H1 (cell line): ENCODE measurements around the gene GZMA. TPM values are rescaled to one million over a fixed set of nuclear protein-coding genes. Genes with fewer than 3 reads are reported as not detected.

Source experiments
- CTCF ChIA-PET: fragments of 300-600 bp; sonication (Branson Sonifier 250); formaldehyde crosslinking; loops from one replicate; lab custom pipeline; 2021; ENCODE audit not compliant: partially characterized antibody; lab: Charles Lee
- POLR2A ChIA-PET: fragments of 300-600 bp; sonication (Branson Sonifier 250); formaldehyde crosslinking; loops from one replicate; lab custom pipeline; 2021; ENCODE audit warnings: inconsistent platforms; ENCODE audit not compliant: partially characterized antibody; lab: Charles Lee
- DNase-seq, 2 experiments: peaks; one replicate each; pipeline versions ENCODE4 v3.0.0 to v3.0.0-alpha.2; 2010 to 2022; ENCODE audit warnings: low spot score in 2 of 2, low read depth in 1 of 2, mixed read lengths in 1 of 2
- FAIRE-seq: peaks from 2 replicates; lab custom pipeline; 2011; peaks lifted over from hg19 to GRCh38; lab: Jason Lieb, UNC
- H2AFZ ChIP-seq: 2 replicates; pipeline ENCODE4 v1.8.1; 2012; ENCODE audit warnings: low read length, inconsistent platforms
- H2AK5ac ChIP-seq: 2 replicates; pipeline ENCODE4 v1.6.1; 2013; ENCODE audit warnings: low read depth, low read length
- H2BK120ac ChIP-seq: replicated peaks from 2 replicates; pipeline ENCODE3; 2013; ENCODE audit warnings: low read depth, low read length, inconsistent platforms
- H2BK12ac ChIP-seq: 2 replicates; pipeline ENCODE4 v1.6.1; 2013; ENCODE audit warnings: low read depth, low read length
- H2BK15ac ChIP-seq: 2 replicates; pipeline ENCODE4 v1.6.1; 2013; ENCODE audit warnings: low read length
- H2BK20ac ChIP-seq: 2 replicates; pipeline ENCODE4 v1.6.1; 2013; ENCODE audit warnings: low read length
- H2BK5ac ChIP-seq: 2 replicates; pipeline ENCODE4 v1.6.1; 2013; ENCODE audit warnings: low read depth, low read length
- H3K14ac ChIP-seq: 2 replicates; pipeline ENCODE4 v1.6.1; 2013; ENCODE audit warnings: inconsistent platforms; ENCODE audit not compliant: insufficient read length
- H3K18ac ChIP-seq: 2 replicates; pipeline ENCODE4 v1.6.1; 2013; ENCODE audit warnings: low read length; ENCODE audit errors: extremely low read depth
- H3K23ac ChIP-seq: 2 replicates; pipeline ENCODE4 v1.6.1; 2013; ENCODE audit warnings: inconsistent platforms; ENCODE audit not compliant: insufficient read length
- H3K23me2 ChIP-seq: 2 replicates; pipeline ENCODE4 v1.6.1; 2013; ENCODE audit warnings: low read depth, low read length
- H3K27ac ChIP-seq: 2 replicates; pipeline ENCODE4 v1.6.1; 2011; ENCODE audit warnings: low read depth, low read length, inconsistent platforms
- H3K27me3 ChIP-seq, 4 experiments: replicated peaks in 1 of 4; 1 replicate in 1 of 4; 2 replicates in 3 of 4; pipeline versions ENCODE4 v1.6.1 to v1.8.1; 2011 to 2013; ENCODE audit warnings: low read length in 3 of 4, mild to moderate bottlenecking in 3 of 4, inconsistent platforms in 2 of 4, mixed read lengths in 2 of 4, moderate library complexity in 1 of 4; ENCODE audit not compliant: control insufficient read depth in 3 of 4, insufficient read depth in 3 of 4; ENCODE audit errors: extremely low read depth in 1 of 4
- H3K36me3 ChIP-seq, 4 experiments: 2 replicates each; pipeline versions ENCODE4 v1.6.1 to v1.8.1; 2011 to 2013; ENCODE audit warnings: mild to moderate bottlenecking in 4 of 4, low read length in 3 of 4, moderate library complexity in 2 of 4, control low read depth in 1 of 4, inconsistent platforms in 1 of 4; ENCODE audit not compliant: insufficient read depth in 4 of 4, control insufficient read depth in 2 of 4
- H3K4ac ChIP-seq: replicated peaks from 2 replicates; pipeline ENCODE3; 2013; ENCODE audit warnings: low read length, low read depth, mixed read lengths, inconsistent platforms; ENCODE audit not compliant: insufficient read length
- H3K4me1 ChIP-seq, 4 experiments: replicated peaks in 1 of 4; 1 replicate in 1 of 4; 2 replicates in 3 of 4; pipeline versions ENCODE4 v1.6.1 to v1.8.1; 2011 to 2013; ENCODE audit warnings: low read length in 3 of 4, inconsistent platforms in 2 of 4, mixed read lengths in 1 of 4; ENCODE audit not compliant: insufficient read depth in 4 of 4, control insufficient read depth in 3 of 4
- H3K4me2 ChIP-seq, 2 experiments: 2 replicates each; pipeline versions ENCODE4 v1.6.1 to v1.8.1; 2011 to 2013; ENCODE audit warnings: low read depth in 2 of 2, low read length in 2 of 2, control low read depth in 1 of 2, inconsistent platforms in 1 of 2, mild to moderate bottlenecking in 1 of 2; ENCODE audit not compliant: insufficient read depth in 1 of 2
- H3K4me3 ChIP-seq, 4 experiments: fragments of 200-600, 300-600 bp in 1 of 4; sonication (generic), shearing (Covaris generic), sonication (Bioruptor Twin) in 1 of 4; 2 replicates each; pipeline versions ENCODE4 v1.5.1 to v1.8.1; 2011 to 2016; ENCODE audit warnings: low read length in 4 of 4, low read depth in 3 of 4, control low read depth in 2 of 4, inconsistent platforms in 2 of 4, mild to moderate bottlenecking in 2 of 4, mixed read lengths in 1 of 4, moderate library complexity in 1 of 4; ENCODE audit not compliant: insufficient read depth in 2 of 4; ENCODE audit errors: extremely low read depth in 1 of 4
- H3K56ac ChIP-seq: replicated peaks from 2 replicates; pipeline ENCODE3; 2013; ENCODE audit warnings: low read depth, mild to moderate bottlenecking, mixed read lengths, low read length, inconsistent platforms; ENCODE audit not compliant: insufficient read length
- H3K79me1 ChIP-seq: 2 replicates; pipeline ENCODE4 v1.6.1; 2013; ENCODE audit warnings: low read depth, low read length, control low read depth
- H3K79me2 ChIP-seq, 2 experiments: 2 replicates each; pipeline versions ENCODE4 v1.6.1 to v1.8.1; 2012 to 2013; ENCODE audit warnings: low read length in 2 of 2, mild to moderate bottlenecking in 2 of 2, inconsistent platforms in 1 of 2; ENCODE audit not compliant: insufficient read depth in 2 of 2, control insufficient read depth in 1 of 2
- H3K9ac ChIP-seq, 4 experiments: replicated peaks in 1 of 4; 1 replicate in 1 of 4; 2 replicates in 3 of 4; pipeline versions ENCODE4 v1.6.1 to v1.8.1; 2011 to 2013; ENCODE audit warnings: low read depth in 3 of 4, low read length in 3 of 4, control low read depth in 2 of 4, mild to moderate bottlenecking in 2 of 4, moderate library complexity in 2 of 4, inconsistent platforms in 1 of 4; ENCODE audit errors: extremely low read depth in 1 of 4
- H3K9me3 ChIP-seq, 2 experiments: 2 replicates each; pipeline versions ENCODE4 v1.6.1 to v1.8.1; 2012 to 2013; ENCODE audit warnings: mild to moderate bottlenecking in 2 of 2, moderate library complexity in 2 of 2, control low read depth in 1 of 2, inconsistent platforms in 1 of 2, low read depth in 1 of 2, low read length in 1 of 2, mixed read lengths in 1 of 2; ENCODE audit not compliant: insufficient read depth in 2 of 2
- H4K20me1 ChIP-seq, 2 experiments: replicated peaks in 1 of 2; 2 replicates each; pipeline versions ENCODE3 to v1.8.1; 2011 to 2013; ENCODE audit warnings: inconsistent platforms in 2 of 2, low read length in 2 of 2, mild to moderate bottlenecking in 1 of 2; ENCODE audit not compliant: insufficient read depth in 2 of 2, control insufficient read depth in 1 of 2
- H4K5ac ChIP-seq: 2 replicates; pipeline ENCODE4 v1.6.1; 2013; ENCODE audit warnings: low read length, low read depth, mixed read lengths, inconsistent platforms; ENCODE audit not compliant: insufficient read length
- H4K8ac ChIP-seq: 2 replicates; pipeline ENCODE4 v1.8.0; 2013; ENCODE audit warnings: mild to moderate bottlenecking, moderate library complexity, low read length, inconsistent platforms; ENCODE audit not compliant: insufficient read depth; ENCODE audit errors: extremely low read depth
- H4K91ac ChIP-seq: replicated peaks from 2 replicates; pipeline ENCODE3; 2013; ENCODE audit warnings: low read length, mixed read lengths, inconsistent platforms; ENCODE audit not compliant: insufficient read length
- CTBP2 ChIP-seq: IDR thresholded peaks from 2 replicates; pipeline ENCODE4 v1.7.0; 2011; ENCODE audit warnings: borderline replicate concordance, mild to moderate bottlenecking, moderate library complexity, mixed read lengths, low read length; ENCODE audit not compliant: insufficient read depth, insufficient read length
- EP300 ChIP-seq, 2 experiments: IDR thresholded peaks; 1 replicate in 1 of 2; 2 replicates in 1 of 2; pipeline ENCODE4 v1.6.1; 2011 to 2012; ENCODE audit warnings: low read depth in 2 of 2, low read length in 2 of 2, mild to moderate bottlenecking in 2 of 2, borderline replicate concordance in 1 of 2, inconsistent platforms in 1 of 2, moderate library complexity in 1 of 2
- GTF2F1 ChIP-seq: IDR thresholded peaks from 2 replicates; pipeline ENCODE4 v1.6.1; 2012; ENCODE audit warnings: low read depth, low read length, improper control_type of control experiment, borderline replicate concordance
- JUN ChIP-seq: IDR thresholded peaks from 2 replicates; pipeline ENCODE4 v1.6.1; 2011; ENCODE audit warnings: low read depth, mild to moderate bottlenecking, improper control_type of control experiment, low read length
- POU5F1 ChIP-seq: IDR thresholded peaks from 2 replicates; pipeline ENCODE4 v1.6.1; 2011; ENCODE audit warnings: low read depth, mild to moderate bottlenecking, low read length, moderate library complexity
- RBBP5 ChIP-seq: IDR thresholded peaks from 2 replicates; pipeline ENCODE4 v1.7.1; 2012; ENCODE audit warnings: low read depth, mild to moderate bottlenecking, inconsistent platforms, low read length, moderate library complexity, borderline replicate concordance
- SP4 ChIP-seq: IDR thresholded peaks from 2 replicates; pipeline ENCODE4 v1.6.1; 2012; ENCODE audit warnings: low read length, inconsistent platforms
- TAF1 ChIP-seq: IDR thresholded peaks from 2 replicates; pipeline ENCODE4 v1.6.1; 2011; ENCODE audit warnings: mild to moderate bottlenecking, low read depth, low read length
- WGBS, 2 experiments: shearing (Covaris generic) in 1 of 2; methylation state at CpG; one replicate each; pipeline versions ENCODE4 v1.1.6 to v1.1.7; 2013 to 2015; ENCODE audit warnings: low lambda C conversion rate in 2 of 2, mixed read lengths in 2 of 2, inconsistent platforms in 1 of 2, low coverage in 1 of 2, missing lambda C conversion rate in 1 of 2; ENCODE audit not compliant: insufficient replicate concordance in 2 of 2, insufficient coverage in 1 of 2, insufficient read length in 1 of 2; ENCODE audit errors: extremely low coverage in 1 of 2, missing lambda C conversion rate in 1 of 2; 5-methylcytosine and 5-hydroxymethylcytosine counted together
- polyA plus RNA-seq, 7 experiments: library from polyadenylated mRNA; depleted of rRNA in 3 of 7; stranded (reverse) in 5 of 7; unstranded in 2 of 7; fragments of >200 nt in 5 of 7; fragments of 200-250 nt in 2 of 7; gene quantifications; 1 replicate in 5 of 7; 2 replicates in 1 of 7; 4 replicates in 1 of 7; pipeline versions ENCODE4 v1.2.1 to v1.2.3, GENCODE V29; 2011 to 2013; ENCODE audit warnings: missing spikeins in 2 of 7, mixed read lengths in 2 of 7
- total RNA-seq: library from RNA; stranded (reverse); fragmentation: NEBNext Ultra II Directional; extraction: Animal tissue kit (Norgen Biotek cat#: 25700); gene quantifications from 2 replicates; pipeline ENCODE4 v1.2.1, GENCODE V29; 2021

Gene GZMA
- total and polyA plus RNA-seq, 2 of the 8 experiments (the other 6 are each of a cell fraction or from before 2014, with no cell fraction given), result not detected

- TF ChIP-seq GTF2F1 (no peak), CTBP2 (no peak), SP4 (no peak), TAF1 (no peak), JUN (no peak), RBBP5 (no peak), EP300 (IDR thresholded peaks at IDR 0.05; ENCODE audit: borderline replicate concordance in 1 of 2, low read depth in 2 of 2, low read length in 2 of 2) (no peak), POU5F1 (no peak)
- no peak overlapping the region for H2BK20ac ChIP-seq
- no peak overlapping the region for H3K9ac ChIP-seq
- H2AK5ac ChIP-seq, result no peak overlapping the region
- no peak overlapping the region for H2AFZ ChIP-seq
- no peak overlapping the region for H3K4me2 ChIP-seq
- H2BK5ac ChIP-seq, result no peak overlapping the region
- no peak overlapping the region for H2BK12ac ChIP-seq
- H2BK15ac ChIP-seq, result no peak overlapping the region
- H3K14ac ChIP-seq, result no peak overlapping the region
- no peaks in the 10 kb centered on the region for H4K20me1 ChIP-seq
- H2BK120ac ChIP-seq, result no peak overlapping the region
- 0 out of 4 replicates have a peak, but pooled peaks cover 0 to 1% of the 10 kb centered on the region in 2 experiments for H3K9me3 ChIP-seq
- H3K27ac ChIP-seq, result no peak overlapping the region
- no peak overlapping the region for H3K4me3 ChIP-seq
- POLR2A ChIA-PET, result no interaction called here
- no peaks in the 10 kb centered on the region for H3K79me1 ChIP-seq
- no peak overlapping the region for H4K5ac ChIP-seq
- no peak overlapping the region for H3K4ac ChIP-seq
- no peak overlapping the region for H4K91ac ChIP-seq
- H3K27me3 ChIP-seq, result no peaks in the 10 kb centered on the region
- no peak overlapping the region for H3K56ac ChIP-seq
- CTCF ChIA-PET, result interaction anchor here (1.2 to 1.7 kb wide), 2 partner anchors 10 to 152 kb away, joined by 3 read pairs; no protein-coding TSS in a partner anchor
- H3K18ac ChIP-seq, result no peak overlapping the region
- no peak overlapping the region for H4K8ac ChIP-seq
- no peak for FAIRE-seq
- WGBS, 2 experiments, result 74% methylated on average over 3 of the region's 3 CpGs; no CpG with 5 or more reads in 1 of the 2 experiments
- H3K23me2 ChIP-seq, result no peaks in the 10 kb centered on the region
- no peaks in the 10 kb centered on the region for H3K36me3 ChIP-seq
- H3K79me2 ChIP-seq, result no peaks in the 10 kb centered on the region
- H3K23ac ChIP-seq, result no peak overlapping the region
- H3K4me1 ChIP-seq, result no peaks in the 10 kb centered on the region
- DNase-seq, result no peak
Measured at GRCh38 chr5:55096182-55096581, 6.3 kb upstream of the GZMA start.
